K562 (cell line): Measurements from ENCODE around the gene SUMO3. TPM values are rescaled to one million over a fixed set of nuclear protein-coding genes. Genes with fewer than 3 reads are reported as not detected.
A peak's percentile ranks its signal among the peaks of the same experiment; 100 is the strongest.

Source experiments
- C11orf30 ChIP-seq: fragments of 450-650 bp; IDR thresholded peaks from 2 replicates; pipeline ENCODE4 v1.6.1; 2016; ENCODE audit warnings: low read depth, mild to moderate bottlenecking
- CBX3 ChIP-seq, 2 experiments: IDR thresholded peaks; 1 replicate in 1 of 2; 2 replicates in 1 of 2; pipeline ENCODE4 v1.6.1; 2012; ENCODE audit warnings: inconsistent platforms in 2 of 2, low read length in 2 of 2, borderline replicate concordance in 1 of 2, control low read depth in 1 of 2
- CEBPB ChIP-seq: fragments of 450-650 bp; IDR thresholded peaks from 2 replicates; pipeline ENCODE4 v1.6.1; 2016; ENCODE audit warnings: missing genetic modification characterization, missing compliant biosample characterization
- DACH1 ChIP-seq: fragments of 450-650 bp; IDR thresholded peaks from 2 replicates; pipeline ENCODE4 v1.6.1; 2018; ENCODE audit not compliant: partially characterized antibody
- ELF1 ChIP-seq: fragments of 200-800 bp; sonication (Bioruptor generic); IDR thresholded peaks from 2 replicates; pipeline ENCODE4 v1.6.1; 2016; ENCODE audit warnings: missing genetic modification characterization, missing compliant biosample characterization
- OTX1 ChIP-seq: fragments of 450-650 bp; formaldehyde crosslinking; IDR thresholded peaks from 2 replicates; pipeline ENCODE4 v1.4.0; 2022; ENCODE audit warnings: mild to moderate bottlenecking
- SREBF2 ChIP-seq: sonication (generic); formaldehyde crosslinking; IDR thresholded peaks from 2 replicates; pipeline ENCODE4 v1.4.0; 2020; ENCODE audit warnings: mild to moderate bottlenecking, missing genetic modification reagents
- WHSC1 ChIP-seq: IDR thresholded peaks from one replicate; pipeline ENCODE4 v1.6.1; 2012; ENCODE audit warnings: low read length, control low read depth, inconsistent platforms
- XRCC4 ChIP-seq: IDR thresholded peaks from one replicate; pipeline ENCODE4 v1.6.1; 2011; ENCODE audit not compliant: insufficient read depth, insufficient read length; ENCODE audit errors: extremely low read depth
- ZNF316 ChIP-seq: fragments of 450-650 bp; IDR thresholded peaks from 2 replicates; pipeline ENCODE4 v1.6.1; 2016
- polyA plus RNA-seq, 8 experiments: library from polyadenylated mRNA; depleted of rRNA in 4 of 8; stranded (reverse) in 5 of 8; unstranded in 3 of 8; fragments of >200 nt; fragmentation: Nextera tagmentation in 2 of 8; fragmentation: Illumina TruSeq in 1 of 8; extraction: Ambion mirVana in 2 of 8; extraction: Trizol in 1 of 8; gene quantifications; 2 replicates each; pipeline versions ENCODE4 v1.2.1 to v1.2.3, GENCODE V29; 2011 to 2014; ENCODE audit warnings: inconsistent platforms in 1 of 8, missing spikeins in 1 of 8
- total RNA-seq, 7 experiments: library from RNA; depleted of rRNA in 6 of 7; stranded (reverse); fragments of >200 nt in 6 of 7; fragmentation: Illumina TruSeq in 2 of 7; extraction: Trizol in 2 of 7; gene quantifications; 2 replicates each; pipeline versions ENCODE4 v1.2.1 to v1.2.3, GENCODE V29; 2011 to 2021; ENCODE audit warnings: low replicate concordance in 1 of 7
- TF ChIP-seq, protein P1 (sequence below): sonication (generic); formaldehyde crosslinking; IDR thresholded peaks from 2 replicates; pipeline ENCODE4 v1.8.0; 2023; ENCODE audit warnings: mild to moderate bottlenecking, missing genetic modification reagents

SUMO3 gene
- total and polyA plus RNA-seq, 9 of the 15 experiments (the other 6 are each of a cell fraction or from before 2014, with no cell fraction given), result 13.9 to 143 (median 113) TPM

DNA sequence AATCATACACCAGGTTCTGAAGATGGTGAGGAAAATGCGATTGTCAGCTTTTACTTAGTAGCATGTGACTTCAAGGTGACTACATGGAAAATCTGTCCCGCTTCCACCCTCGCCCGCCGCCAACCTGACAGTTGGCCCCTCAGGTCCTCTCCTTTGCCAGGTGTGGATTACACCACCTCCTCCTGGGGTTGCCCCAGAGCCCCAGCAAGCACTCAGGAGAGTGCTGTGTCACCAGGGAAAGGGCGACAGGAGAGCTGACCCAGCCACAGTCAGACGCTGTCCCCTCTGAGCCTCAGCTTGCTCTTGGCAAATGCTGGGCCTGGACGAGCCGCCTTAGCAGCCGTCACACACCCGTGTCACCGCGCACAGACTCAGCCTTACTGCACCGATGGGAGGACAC is 37.7 kb upstream of the SUMO3 start (continued):
- TF ChIP-seq CEBPB (tag), result no peak
- peak; percentile 7; the same call in 1 of the 2 replicates for TF ChIP-seq ELF1 (tag)
- TF ChIP-seq WHSC1, result peak; percentile 92
- TF ChIP-seq CBX3 (IDR thresholded peaks at IDR 0.05; ENCODE audit: borderline replicate concordance in 1 of 2, low read length in 2 of 2), result no peak
- TF ChIP-seq C11orf30, result peak; percentile 34; the same call in 1 of the 2 replicates
- no peak for TF ChIP-seq OTX1 (CRISPR knock-in tag)
- TF ChIP-seq SREBF2 (CRISPR knock-in tag), result no peak
- TF ChIP-seq, protein P1, sequence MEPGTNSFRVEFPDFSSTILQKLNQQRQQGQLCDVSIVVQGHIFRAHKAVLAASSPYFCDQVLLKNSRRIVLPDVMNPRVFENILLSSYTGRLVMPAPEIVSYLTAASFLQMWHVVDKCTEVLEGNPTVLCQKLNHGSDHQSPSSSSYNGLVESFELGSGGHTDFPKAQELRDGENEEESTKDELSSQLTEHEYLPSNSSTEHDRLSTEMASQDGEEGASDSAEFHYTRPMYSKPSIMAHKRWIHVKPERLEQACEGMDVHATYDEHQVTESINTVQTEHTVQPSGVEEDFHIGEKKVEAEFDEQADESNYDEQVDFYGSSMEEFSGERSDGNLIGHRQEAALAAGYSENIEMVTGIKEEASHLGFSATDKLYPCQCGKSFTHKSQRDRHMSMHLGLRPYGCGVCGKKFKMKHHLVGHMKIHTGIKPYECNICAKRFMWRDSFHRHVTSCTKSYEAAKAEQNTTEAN (CRISPR knock-in tag), result no peak
- no peak for TF ChIP-seq DACH1
- no peak for TF ChIP-seq XRCC4
- peak; percentile 58; the same call in 1 of the 2 replicates for TF ChIP-seq ZNF316
